ENCODE results near the gene DHX34.
"Not testable (repeated sequence)": the region's sequence is repeated elsewhere in the genome, so short reads cannot be mapped to it uniquely, and the experiment has no call there.

Gene DHX34

GRCh38 chr19:47315125-47315821, 33.8 kb upstream of the DHX34 start:
- Mint-ChIP-seq H3K27ac (no peak overlapping the region), H3K4me3 (no peak overlapping the region), H3K36me3 (ENCODE audit: low read depth) (no peaks in the 10 kb centered on the region), H3K27me3 (peaks cover 36% of the 10 kb centered on the region), H3K4me1 (peaks cover 8% of the 10 kb centered on the region), H3K9me3 (no peaks in the 10 kb centered on the region)
- peak; percentile 30 for DNase-seq
- peak; percentile 88 for ATAC-seq

DNA sequence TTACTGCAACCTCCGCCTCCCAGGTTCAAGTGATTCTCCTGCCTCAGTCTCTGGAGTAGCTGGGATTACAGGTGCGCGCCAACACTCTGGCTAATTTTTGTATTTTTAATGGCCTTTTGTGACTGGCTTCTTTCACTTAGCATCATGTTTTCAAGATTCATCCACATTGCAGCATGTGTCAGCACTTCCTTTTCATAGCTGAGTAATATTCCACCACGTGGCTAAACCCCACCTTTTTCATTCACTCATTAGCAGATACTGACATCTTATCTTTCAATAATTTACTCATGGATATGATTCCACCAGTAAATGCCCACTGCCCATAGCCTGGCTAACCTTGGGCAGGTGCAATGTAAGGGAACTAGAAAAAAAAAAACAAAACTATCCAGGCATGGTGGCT, 32.6 kb upstream of the DHX34 start:
- H3K4me3 Mint-ChIP-seq: no peak overlapping the region
- no peaks in the 10 kb centered on the region for H3K9me3 Mint-ChIP-seq
- no peaks in the 10 kb centered on the region for H3K36me3 Mint-ChIP-seq (ENCODE audit: low read depth)
- DNase-seq (no peak), ATAC-seq (no peak)
- no peak overlapping the region for H3K27ac Mint-ChIP-seq
- peaks cover 8% of the 10 kb centered on the region for H3K4me1 Mint-ChIP-seq
- peaks cover 35% of the 10 kb centered on the region for H3K27me3 Mint-ChIP-seq

- H3K27ac Mint-ChIP-seq: no peak overlapping the region
- no peaks in the 10 kb centered on the region for H3K9me3 Mint-ChIP-seq
- no peak overlapping the region for H3K4me3 Mint-ChIP-seq
- no peak for ATAC-seq
- H3K4me1 Mint-ChIP-seq: peaks cover 6% of the 10 kb centered on the region
- H3K36me3 Mint-ChIP-seq (ENCODE audit: low read depth): no peaks in the 10 kb centered on the region
- DNase-seq: no peak
- peaks cover 37% of the 10 kb centered on the region for H3K27me3 Mint-ChIP-seq
Measured at GRCh38 chr19:47319923-47320871, 28.9 kb upstream of the DHX34 start.

DNA sequence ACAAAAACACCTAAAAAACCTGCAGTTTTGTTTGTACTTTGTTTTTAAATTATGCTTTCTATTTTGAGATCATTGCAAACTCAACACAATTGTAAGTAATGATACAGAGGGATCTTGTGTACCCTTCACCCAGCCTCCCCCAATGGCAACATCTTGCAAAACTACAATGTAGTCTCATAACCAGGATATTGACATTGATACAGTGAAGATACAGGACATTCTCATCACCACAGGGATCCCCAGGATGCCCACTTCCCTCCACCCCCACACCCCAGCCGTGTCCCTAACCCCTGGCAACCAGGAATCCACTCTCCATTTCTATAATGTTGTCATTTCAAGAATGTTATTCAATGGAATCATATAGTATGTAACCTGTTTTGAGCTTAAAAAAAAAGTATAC, 27.5 kb upstream of the DHX34 start:
- Mint-ChIP-seq H3K9me3 (no peaks in the 10 kb centered on the region), H3K27ac (no peak overlapping the region), H3K4me1 (no peaks in the 10 kb centered on the region), H3K27me3 (peaks cover 29% of the 10 kb centered on the region), H3K4me3 (no peak overlapping the region), H3K36me3 (ENCODE audit: low read depth) (no peaks in the 10 kb centered on the region)
- DNase-seq (no peak), ATAC-seq (no peak)

DNA sequence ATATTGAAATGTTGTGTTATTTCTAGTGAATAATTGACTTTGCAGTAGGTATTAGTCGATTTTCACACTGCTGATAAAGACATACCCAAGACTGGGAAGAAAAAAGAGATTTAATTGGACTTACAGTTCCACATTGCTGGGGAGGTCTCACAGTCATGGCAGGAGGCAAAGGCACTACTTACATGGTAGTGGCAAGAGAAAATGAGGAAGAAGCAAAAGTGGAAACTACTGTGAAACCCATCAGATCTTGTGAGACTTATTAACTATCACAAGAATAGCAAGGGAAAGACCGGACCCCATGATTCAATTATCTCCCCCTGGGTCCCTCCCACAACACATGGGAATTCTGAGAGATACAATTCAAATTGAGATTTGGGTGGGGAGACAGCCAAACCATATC, 27.1 kb upstream of the DHX34 start:
- Mint-ChIP-seq H3K36me3 (ENCODE audit: low read depth) (no peaks in the 10 kb centered on the region), H3K9me3 (no peaks in the 10 kb centered on the region), H3K4me3 (no peak overlapping the region), H3K27me3 (peaks cover 27% of the 10 kb centered on the region), H3K4me1 (no peaks in the 10 kb centered on the region), H3K27ac (no peak overlapping the region)
- DNase-seq (no peak), ATAC-seq (no peak)

- DNase-seq (no peak), ATAC-seq (no peak)
- Mint-ChIP-seq H3K27ac (no peak overlapping the region), H3K36me3 (ENCODE audit: low read depth) (no peaks in the 10 kb centered on the region), H3K4me3 (no peak overlapping the region), H3K9me3 (no peaks in the 10 kb centered on the region), H3K4me1 (no peaks in the 10 kb centered on the region), H3K27me3 (peaks cover 23% of the 10 kb centered on the region)
Measured at GRCh38 chr19:47323409-47323808, 25.7 kb upstream of the DHX34 start.

DNA sequence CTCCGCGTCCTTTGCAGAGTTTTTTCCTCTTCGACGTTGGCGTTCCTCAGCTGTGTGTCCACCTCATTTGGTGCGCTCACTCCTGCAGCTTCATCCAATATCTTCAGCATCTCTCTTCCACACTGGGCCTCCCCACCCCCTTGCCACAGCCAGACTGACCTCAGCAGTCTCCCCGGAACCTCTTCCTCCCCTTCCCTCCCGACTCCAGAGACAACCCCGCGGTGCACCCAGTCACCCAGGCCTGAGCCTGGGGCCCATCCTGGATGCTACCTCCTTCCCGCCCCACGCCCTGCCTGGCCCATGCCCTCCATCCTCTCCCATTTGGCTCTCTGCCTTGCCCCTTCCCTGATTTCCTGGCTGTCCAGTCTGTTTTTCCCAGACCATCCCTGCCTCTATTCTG, 25.2 kb upstream of the DHX34 start:
- no peak overlapping the region for H3K4me3 Mint-ChIP-seq
- no peak overlapping the region for H3K27ac Mint-ChIP-seq
- no peaks in the 10 kb centered on the region for H3K4me1 Mint-ChIP-seq
- H3K9me3 Mint-ChIP-seq: no peaks in the 10 kb centered on the region
- ATAC-seq: no peak
- DNase-seq: no peak
- H3K36me3 Mint-ChIP-seq (ENCODE audit: low read depth): no peaks in the 10 kb centered on the region
- peaks cover 21% of the 10 kb centered on the region for H3K27me3 Mint-ChIP-seq

GRCh38 chr19:47324502-47324901, 24.6 kb upstream of the DHX34 start:
- Mint-ChIP-seq H3K27ac (no peak overlapping the region), H3K9me3 (no peaks in the 10 kb centered on the region), H3K36me3 (ENCODE audit: low read depth) (no peaks in the 10 kb centered on the region), H3K4me3 (no peak overlapping the region), H3K27me3 (peaks cover 20% of the 10 kb centered on the region), H3K4me1 (no peaks in the 10 kb centered on the region)
- no peak for DNase-seq
- peak; percentile 15 for ATAC-seq

DNA sequence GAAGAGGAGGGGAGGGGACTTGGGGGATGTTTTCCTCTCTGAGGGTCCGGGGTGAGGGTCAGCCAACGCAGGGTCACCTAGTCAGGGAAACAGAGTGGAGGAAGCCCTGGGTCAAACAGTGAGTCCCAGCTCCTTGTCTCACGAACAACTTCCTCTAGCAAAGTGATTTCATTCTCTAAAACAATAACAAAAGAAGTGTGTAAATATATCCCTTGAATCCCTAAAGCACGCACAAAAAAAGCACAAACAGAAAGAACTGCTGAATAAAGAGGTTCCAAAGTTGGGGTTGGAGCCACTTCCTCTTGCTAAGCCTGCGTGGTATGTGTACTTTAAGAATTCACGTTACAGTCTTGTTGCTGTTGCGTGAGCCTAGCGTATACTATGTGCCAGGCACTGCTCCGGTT, 18.6 kb upstream of the DHX34 start:
- Mint-ChIP-seq H3K27me3 (peaks cover 3% of the 10 kb centered on the region), H3K4me1 (peaks cover 3% of the 10 kb centered on the region), H3K27ac (no peak overlapping the region), H3K9me3 (no peaks in the 10 kb centered on the region), H3K4me3 (no peak overlapping the region), H3K36me3 (ENCODE audit: low read depth) (no peaks in the 10 kb centered on the region)
- ATAC-seq (no peak), DNase-seq (no peak)

DNA sequence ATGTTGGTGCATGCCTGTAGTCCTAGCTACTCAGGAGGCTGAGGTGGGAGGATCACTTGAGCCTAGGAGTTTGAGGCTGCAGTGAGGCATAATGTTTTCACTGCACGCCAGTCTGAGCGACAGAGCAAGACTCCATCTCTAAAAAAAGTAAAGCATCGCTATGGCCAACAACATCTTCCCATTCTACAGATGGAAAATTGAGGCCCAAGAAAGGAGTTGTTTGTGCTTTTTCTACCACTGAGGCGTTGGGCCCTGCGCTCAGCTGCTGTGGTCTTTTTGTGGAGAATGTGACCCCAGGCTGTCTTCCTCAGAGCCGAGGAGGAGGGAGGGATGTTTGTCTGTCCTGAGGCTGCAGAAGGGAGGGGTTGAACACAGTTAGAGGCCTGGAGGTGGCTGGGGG, 17.6 kb upstream of the DHX34 start:
- no peak for ATAC-seq
- H3K9me3 Mint-ChIP-seq: no peaks in the 10 kb centered on the region
- H3K27ac Mint-ChIP-seq: no peak overlapping the region
- H3K27me3 Mint-ChIP-seq: peaks cover 2% of the 10 kb centered on the region
- peaks cover 5% of the 10 kb centered on the region for H3K4me1 Mint-ChIP-seq
- no peaks in the 10 kb centered on the region for H3K36me3 Mint-ChIP-seq (ENCODE audit: low read depth)
- DNase-seq: no peak
- H3K4me3 Mint-ChIP-seq: no peak overlapping the region

DNA sequence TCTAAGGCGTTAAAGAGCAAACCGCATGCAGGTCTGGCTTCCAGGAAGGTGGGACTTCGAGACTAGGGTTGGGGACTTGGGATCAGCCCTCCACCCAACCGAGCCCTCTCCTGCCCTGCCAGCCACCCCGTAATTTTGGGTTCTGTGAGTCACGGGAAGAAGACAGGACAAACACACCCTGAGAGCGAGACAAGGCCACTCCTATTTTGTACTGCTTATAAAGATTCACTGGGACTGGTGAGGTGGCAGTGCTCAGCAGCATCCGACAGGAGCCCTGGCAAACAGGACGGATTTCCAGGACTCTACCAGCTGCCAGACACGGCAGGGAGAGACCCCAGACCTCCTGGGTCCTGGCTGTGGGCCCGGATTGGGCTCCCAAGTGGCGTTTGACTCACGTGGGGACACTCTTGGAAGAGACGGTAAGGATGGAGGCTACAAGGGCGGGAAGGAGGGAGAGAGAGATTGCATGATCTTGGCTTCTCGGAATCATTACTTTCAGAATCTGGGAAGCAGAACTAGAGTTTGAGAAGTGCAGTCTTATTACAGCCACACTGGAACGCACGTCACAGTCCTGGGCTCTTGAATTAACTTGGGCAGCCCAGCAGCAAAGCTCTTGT, 17.1 kb upstream of the DHX34 start, which contains the start of gene C5AR2:
Gene C5AR2, plus strand, starts transcription at position 245 of the 617 bp plus-strand sequence. CDS start 8,625 bp downstream, outside the sequence.
- DNase-seq (no peak), ATAC-seq (no peak)
- Mint-ChIP-seq H3K27me3 (peaks cover 2% of the 10 kb centered on the region), H3K36me3 (ENCODE audit: low read depth) (no peaks in the 10 kb centered on the region), H3K9me3 (no peaks in the 10 kb centered on the region), H3K4me1 (peaks cover 8% of the 10 kb centered on the region), H3K27ac (no peak within 1 kb of the TSS), H3K4me3 (no peak within 1 kb of the TSS)

DNA sequence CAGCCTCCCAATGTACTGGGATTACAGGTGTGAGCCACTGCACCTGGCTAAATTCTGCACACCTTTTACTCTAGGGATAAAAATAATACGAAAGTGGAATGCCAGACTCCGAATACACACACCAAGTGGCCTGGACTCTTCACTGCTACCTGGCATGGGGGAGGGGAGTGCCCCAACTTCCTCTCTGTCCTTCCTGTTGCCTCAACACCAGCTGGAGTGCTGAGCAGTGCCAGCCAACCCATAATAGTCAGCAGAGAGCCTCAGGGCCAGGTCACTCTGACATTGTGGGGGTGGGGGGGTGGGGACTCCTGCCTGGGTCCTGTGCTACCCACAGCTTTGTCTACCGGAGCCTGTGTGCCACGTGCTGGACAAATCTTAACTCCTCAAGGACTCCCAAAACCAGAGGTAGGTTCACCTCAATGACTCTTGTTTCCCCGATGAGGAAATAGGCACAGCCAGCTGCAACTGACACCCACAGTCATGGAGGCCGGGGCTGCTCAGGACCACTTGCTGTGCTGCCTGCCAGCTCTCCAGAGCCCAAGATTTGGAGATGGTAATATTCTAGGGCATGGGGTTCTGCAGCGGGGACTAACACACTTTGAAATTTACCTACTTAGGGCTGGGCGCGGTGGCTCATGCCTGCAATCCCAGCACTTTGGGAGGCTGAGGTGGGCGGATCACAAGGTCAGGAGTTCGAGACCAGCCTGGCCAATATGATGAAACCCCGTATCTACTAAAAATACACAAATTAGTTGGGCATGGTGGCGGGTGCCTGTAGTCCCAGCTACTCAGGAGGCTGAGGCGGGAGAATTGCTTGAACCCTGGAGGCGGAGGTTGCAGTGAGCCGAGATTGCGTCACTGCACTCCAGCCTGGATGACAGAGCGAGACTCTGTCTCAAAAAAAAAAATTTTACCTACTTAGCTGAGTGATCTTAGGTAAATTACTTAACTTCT, 12.1 kb upstream of the DHX34 start:
- not testable (repeated sequence) for H3K27me3 Mint-ChIP-seq; H3K9me3 Mint-ChIP-seq; H3K36me3 Mint-ChIP-seq (ENCODE audit: low read depth); H3K27ac Mint-ChIP-seq; H3K4me3 Mint-ChIP-seq
- ATAC-seq (peak; percentile 28), DNase-seq (peak; percentile 18)
- peaks cover 11% of the 10 kb centered on the region for H3K4me1 Mint-ChIP-seq

GRCh38 chr19:47339196-47339880, 9.8 kb upstream of the DHX34 start:
- Mint-ChIP-seq H3K9me3 (no peaks in the 10 kb centered on the region), H3K4me1 (peaks cover 11% of the 10 kb centered on the region), H3K27ac (no peak overlapping the region), H3K27me3 (no peaks in the 10 kb centered on the region), H3K4me3 (no peak overlapping the region), H3K36me3 (ENCODE audit: low read depth) (no peaks in the 10 kb centered on the region)
- no peak for ATAC-seq
- no peak for DNase-seq
